Ishikawa (cell line): ENCODE measurements around the gene GAPVD1.

Experiments
- EGR1 ChIP-seq: IDR thresholded peaks from 2 replicates; pipeline ENCODE4 v1.6.1; 2012
- RAD21 ChIP-seq: IDR thresholded peaks from 2 replicates; pipeline ENCODE4 v1.6.1; 2012; ENCODE audit warnings: low read depth
- TCF12 ChIP-seq: IDR thresholded peaks from 2 replicates; pipeline ENCODE4 v1.6.1; 2012; ENCODE audit warnings: low read depth

DNA sequence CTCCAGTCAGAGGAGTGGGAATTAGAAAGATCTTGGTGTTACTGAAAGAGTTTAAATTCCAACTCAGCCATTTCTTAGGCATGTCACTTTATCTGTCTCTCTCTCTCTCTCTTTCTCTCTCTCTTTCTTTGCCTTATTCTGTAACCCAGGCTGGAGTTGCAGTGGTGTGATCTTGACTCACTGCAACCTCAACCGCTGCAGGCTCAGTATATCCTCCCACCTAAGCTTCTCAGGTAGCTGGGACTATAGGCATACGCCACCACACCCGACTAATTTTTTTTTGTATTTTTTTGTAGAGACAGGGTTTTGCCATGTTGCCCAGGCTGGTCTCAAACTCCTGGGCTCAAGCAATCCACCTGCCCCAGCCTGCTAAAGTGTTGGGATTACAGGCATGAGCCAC, 43.0 kb upstream of the GAPVD1 start:
- TF ChIP-seq EGR1 = no peak
- TF ChIP-seq TCF12 = no peak
- no peak for TF ChIP-seq RAD21
